Measurements from ENCODE around the gene CCDC185. TPM values are rescaled to one million over a fixed set of nuclear protein-coding genes. Genes with fewer than 3 reads are reported as not detected.
A peak's percentile ranks its signal among the peaks of the same experiment; 100 is the strongest.

CCDC185 gene
- total and polyA plus RNA-seq, 2 of the 13 experiments (the other 11 are each of a cell fraction or from before 2014, with no cell fraction given), result not detected

- TF ChIP-seq, protein P1, sequence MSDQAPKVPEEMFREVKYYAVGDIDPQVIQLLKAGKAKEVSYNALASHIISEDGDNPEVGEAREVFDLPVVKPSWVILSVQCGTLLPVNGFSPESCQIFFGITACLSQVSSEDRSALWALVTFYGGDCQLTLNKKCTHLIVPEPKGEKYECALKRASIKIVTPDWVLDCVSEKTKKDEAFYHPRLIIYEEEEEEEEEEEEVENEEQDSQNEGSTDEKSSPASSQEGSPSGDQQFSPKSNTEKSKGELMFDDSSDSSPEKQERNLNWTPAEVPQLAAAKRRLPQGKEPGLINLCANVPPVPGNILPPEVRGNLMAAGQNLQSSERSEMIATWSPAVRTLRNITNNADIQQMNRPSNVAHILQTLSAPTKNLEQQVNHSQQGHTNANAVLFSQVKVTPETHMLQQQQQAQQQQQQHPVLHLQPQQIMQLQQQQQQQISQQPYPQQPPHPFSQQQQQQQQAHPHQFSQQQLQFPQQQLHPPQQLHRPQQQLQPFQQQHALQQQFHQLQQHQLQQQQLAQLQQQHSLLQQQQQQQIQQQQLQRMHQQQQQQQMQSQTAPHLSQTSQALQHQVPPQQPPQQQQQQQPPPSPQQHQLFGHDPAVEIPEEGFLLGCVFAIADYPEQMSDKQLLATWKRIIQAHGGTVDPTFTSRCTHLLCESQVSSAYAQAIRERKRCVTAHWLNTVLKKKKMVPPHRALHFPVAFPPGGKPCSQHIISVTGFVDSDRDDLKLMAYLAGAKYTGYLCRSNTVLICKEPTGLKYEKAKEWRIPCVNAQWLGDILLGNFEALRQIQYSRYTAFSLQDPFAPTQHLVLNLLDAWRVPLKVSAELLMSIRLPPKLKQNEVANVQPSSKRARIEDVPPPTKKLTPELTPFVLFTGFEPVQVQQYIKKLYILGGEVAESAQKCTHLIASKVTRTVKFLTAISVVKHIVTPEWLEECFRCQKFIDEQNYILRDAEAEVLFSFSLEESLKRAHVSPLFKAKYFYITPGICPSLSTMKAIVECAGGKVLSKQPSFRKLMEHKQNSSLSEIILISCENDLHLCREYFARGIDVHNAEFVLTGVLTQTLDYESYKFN (CRISPR knock-in tag; conservative IDR thresholded peaks at IDR 0.05), result peak; percentile 56
- TF ChIP-seq HMGXB4 (CRISPR knock-in tag; IDR thresholded peaks at IDR 0.05; ENCODE audit: borderline replicate concordance in 1 of 2, low read depth in 1 of 2) (no peak), ZNF256 (CRISPR knock-in tag; conservative IDR thresholded peaks at IDR 0.05) (no peak), ZNF354B (CRISPR knock-in tag; IDR thresholded peaks at IDR 0.05) (no peak), GZF1 (CRISPR knock-in tag; IDR thresholded peaks at IDR 0.05) (no peak), ESRRA (CRISPR knock-in tag; IDR thresholded peaks at IDR 0.05; ENCODE audit: low read depth) (no peak), ZBTB33 (CRISPR knock-in tag; IDR thresholded peaks at IDR 0.05) (no peak), ZNF543 (CRISPR knock-in tag; IDR thresholded peaks at IDR 0.05) (no peak), HNF4A (CRISPR knock-in tag; IDR thresholded peaks at IDR 0.05) (peak; percentile 49), ZNF136 (CRISPR knock-in tag; IDR thresholded peaks at IDR 0.05; ENCODE audit: low read depth) (no peak), TEF (CRISPR knock-in tag; IDR thresholded peaks at IDR 0.05) (no peak), ZFYVE20 (CRISPR knock-in tag; IDR thresholded peaks at IDR 0.05; ENCODE audit: borderline replicate concordance, low read depth) (no peak), SRSF9 (IDR thresholded peaks at IDR 0.05; ENCODE audit: borderline replicate concordance, insufficient read depth, low read depth, low read length, poor library complexity, severe bottlenecking) (no peak), ZNF75D (CRISPR knock-in tag; IDR thresholded peaks at IDR 0.05; ENCODE audit: borderline replicate concordance) (no peak), ATRX (CRISPR knock-in tag; IDR thresholded peaks at IDR 0.05; ENCODE audit: borderline replicate concordance) (no peak)
- TF ChIP-seq, protein P2, sequence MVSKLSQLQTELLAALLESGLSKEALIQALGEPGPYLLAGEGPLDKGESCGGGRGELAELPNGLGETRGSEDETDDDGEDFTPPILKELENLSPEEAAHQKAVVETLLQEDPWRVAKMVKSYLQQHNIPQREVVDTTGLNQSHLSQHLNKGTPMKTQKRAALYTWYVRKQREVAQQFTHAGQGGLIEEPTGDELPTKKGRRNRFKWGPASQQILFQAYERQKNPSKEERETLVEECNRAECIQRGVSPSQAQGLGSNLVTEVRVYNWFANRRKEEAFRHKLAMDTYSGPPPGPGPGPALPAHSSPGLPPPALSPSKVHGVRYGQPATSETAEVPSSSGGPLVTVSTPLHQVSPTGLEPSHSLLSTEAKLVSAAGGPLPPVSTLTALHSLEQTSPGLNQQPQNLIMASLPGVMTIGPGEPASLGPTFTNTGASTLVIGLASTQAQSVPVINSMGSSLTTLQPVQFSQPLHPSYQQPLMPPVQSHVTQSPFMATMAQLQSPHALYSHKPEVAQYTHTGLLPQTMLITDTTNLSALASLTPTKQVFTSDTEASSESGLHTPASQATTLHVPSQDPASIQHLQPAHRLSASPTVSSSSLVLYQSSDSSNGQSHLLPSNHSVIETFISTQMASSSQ (IDR thresholded peaks at IDR 0.05; ENCODE audit: low read depth), result peak; percentile 78
- TF ChIP-seq, protein P2 (CRISPR knock-in tag; IDR thresholded peaks at IDR 0.05; ENCODE audit: borderline replicate concordance), result peak; percentile 60; the same call in 1 of the 2 replicates
These were observed 24.2 kb downstream of the CCDC185 start (continued) for GRCh38 chr1:223417444-223417843.

Measured in HepG2 (cell line).